Measurements from ENCODE around the gene PROSER2.

- TF ChIP-seq CTCF (IDR thresholded peaks at IDR 0.05) (no peak), POLR2A (IDR thresholded peaks at IDR 0.05) (no peak)
Observed at GRCh38 chr10:11881477-11882417, 58.6 kb downstream of the PROSER2 start.

All from Peyer's patch (tissue), 4 donors.